Stomach (tissue), 4 donors: Measurements from ENCODE around the gene EPB41L1.

Experiments
- EP300 ChIP-seq: sonication (generic); formaldehyde crosslinking; IDR thresholded peaks from one replicate; pipeline ENCODE4 v1.6.1; 2017; ENCODE audit warnings: antibody characterized with exemption
- POLR2A ChIP-seq, 4 donors: fragments of 450-650 bp; IDR thresholded peaks; one replicate each; pipeline ENCODE4 v1.6.1; 2016; ENCODE audit warnings: antibody characterized with exemption in 4 of 4, control low read depth in 2 of 4, mild to moderate bottlenecking in 1 of 4, moderate library complexity in 1 of 4
- POLR2AphosphoS5 ChIP-seq, 3 donors: sonication (generic); formaldehyde crosslinking; IDR thresholded peaks; one replicate each; pipeline ENCODE4 v1.6.1; 2016; ENCODE audit warnings: antibody characterized with exemption in 3 of 3
- TF ChIP-seq, protein P1 (sequence below), 7 experiments: fragments of 450-650 bp in 4 of 7; fragments of 200-600 bp in 3 of 7; sonication (generic) in 3 of 7; IDR thresholded peaks; one replicate each; pipeline ENCODE4 v1.5.1; 2016 to 2019; ENCODE audit warnings: antibody characterized with exemption in 7 of 7, control low read depth in 2 of 7, mild to moderate bottlenecking in 1 of 7

DNA sequence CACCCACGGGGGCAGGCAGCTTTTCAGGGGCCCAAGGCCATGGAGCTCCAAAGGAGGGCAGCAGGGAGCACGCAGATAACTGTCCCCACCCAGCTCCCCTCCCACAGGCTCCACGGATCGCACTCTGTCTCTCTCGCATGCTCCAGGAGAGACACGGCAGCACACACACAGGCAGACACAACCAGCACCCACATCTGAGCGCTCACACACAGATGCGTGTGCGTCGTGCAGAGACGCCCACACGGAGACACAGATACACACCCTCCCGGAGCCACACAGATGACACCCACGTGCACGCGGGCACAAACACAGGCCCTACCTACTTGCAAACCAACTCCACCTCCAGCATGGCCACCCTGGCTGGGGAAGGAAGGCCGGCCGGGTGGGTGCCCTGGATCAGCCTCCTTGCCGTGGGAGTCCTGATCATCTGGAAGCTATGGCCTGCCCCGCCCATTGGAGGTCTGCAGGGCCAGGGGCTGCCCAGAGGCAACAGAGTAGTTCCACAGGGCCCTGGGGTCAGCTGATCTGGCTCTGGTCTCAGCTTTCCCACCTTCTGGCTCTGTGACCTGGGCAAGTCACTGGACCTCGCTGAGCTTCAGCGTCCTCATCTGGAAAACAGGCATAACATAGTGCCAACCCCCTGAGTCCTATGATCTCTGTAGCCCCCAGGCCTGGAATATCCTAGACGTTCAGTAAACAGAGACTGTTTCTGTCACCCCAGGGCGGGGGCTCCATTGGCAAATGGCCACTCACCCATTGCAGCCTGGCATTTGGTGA lies 113.3 kb downstream of the EPB41L1 start:
- TF ChIP-seq, protein P1, sequence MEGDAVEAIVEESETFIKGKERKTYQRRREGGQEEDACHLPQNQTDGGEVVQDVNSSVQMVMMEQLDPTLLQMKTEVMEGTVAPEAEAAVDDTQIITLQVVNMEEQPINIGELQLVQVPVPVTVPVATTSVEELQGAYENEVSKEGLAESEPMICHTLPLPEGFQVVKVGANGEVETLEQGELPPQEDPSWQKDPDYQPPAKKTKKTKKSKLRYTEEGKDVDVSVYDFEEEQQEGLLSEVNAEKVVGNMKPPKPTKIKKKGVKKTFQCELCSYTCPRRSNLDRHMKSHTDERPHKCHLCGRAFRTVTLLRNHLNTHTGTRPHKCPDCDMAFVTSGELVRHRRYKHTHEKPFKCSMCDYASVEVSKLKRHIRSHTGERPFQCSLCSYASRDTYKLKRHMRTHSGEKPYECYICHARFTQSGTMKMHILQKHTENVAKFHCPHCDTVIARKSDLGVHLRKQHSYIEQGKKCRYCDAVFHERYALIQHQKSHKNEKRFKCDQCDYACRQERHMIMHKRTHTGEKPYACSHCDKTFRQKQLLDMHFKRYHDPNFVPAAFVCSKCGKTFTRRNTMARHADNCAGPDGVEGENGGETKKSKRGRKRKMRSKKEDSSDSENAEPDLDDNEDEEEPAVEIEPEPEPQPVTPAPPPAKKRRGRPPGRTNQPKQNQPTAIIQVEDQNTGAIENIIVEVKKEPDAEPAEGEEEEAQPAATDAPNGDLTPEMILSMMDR (IDR thresholded peaks at IDR 0.05) = no peak
- TF ChIP-seq EP300 = no peak
- TF ChIP-seq POLR2A (IDR thresholded peaks at IDR 0.05) = no peak
- no peak for TF ChIP-seq POLR2AphosphoS5 (IDR thresholded peaks at IDR 0.05)
